CD14-positive monocyte (primary cell): ENCODE results near the gene OBSCN. TPM values are rescaled to one million over a fixed set of nuclear protein-coding genes. Genes with fewer than 3 reads are reported as not detected.

Source experiments
- DNase-seq, 3 donors: peaks; one replicate each; pipeline ENCODE4 v3.0.0-alpha.2; 2011 to 2022
- H2AFZ ChIP-seq: 2 replicates; pipeline ENCODE4 v1.6.0; 2012; ENCODE audit warnings: mild to moderate bottlenecking, low read depth, low read length, inconsistent platforms; ENCODE audit not compliant: insufficient read depth, poor library complexity, severe bottlenecking
- H3K27ac ChIP-seq, 2 donors: 1 replicate in 1 of 2; 2 replicates in 1 of 2; pipeline ENCODE4 v1.5.1; 2012 to 2013; ENCODE audit warnings: low read length in 2 of 2, control low read depth in 1 of 2, inconsistent platforms in 1 of 2, low read depth in 1 of 2, mild to moderate bottlenecking in 1 of 2
- H3K27me3 ChIP-seq, 2 donors: one replicate each; pipeline versions ENCODE4 v1.6.0 to v1.6.1; 2011 to 2013; ENCODE audit warnings: low read length in 2 of 2; ENCODE audit not compliant: control insufficient read depth in 2 of 2, insufficient read depth in 2 of 2
- H3K36me3 ChIP-seq, 2 donors: replicated peaks in 1 of 2; 1 replicate in 1 of 2; 2 replicates in 1 of 2; pipeline versions ENCODE4 v1.5.1 to v1.6.1; 2012 to 2013; ENCODE audit warnings: low read length in 2 of 2, control low read depth in 1 of 2, inconsistent platforms in 1 of 2, mild to moderate bottlenecking in 1 of 2; ENCODE audit not compliant: insufficient read depth in 2 of 2, control insufficient read depth in 1 of 2
- H3K4me1 ChIP-seq, 2 donors: 1 replicate in 1 of 2; 2 replicates in 1 of 2; pipeline versions ENCODE4 v1.5.1 to v1.6.1; 2012 to 2013; ENCODE audit warnings: low read length in 2 of 2, control low read depth in 1 of 2, inconsistent platforms in 1 of 2, mild to moderate bottlenecking in 1 of 2, moderate library complexity in 1 of 2; ENCODE audit not compliant: insufficient read depth in 2 of 2, control insufficient read depth in 1 of 2
- H3K4me2 ChIP-seq: replicated peaks from 2 replicates; pipeline ENCODE3; 2012; ENCODE audit warnings: low read length, moderate library complexity, mild to moderate bottlenecking; ENCODE audit not compliant: poor library complexity, severe bottlenecking; ENCODE audit errors: extremely low read depth
- H3K4me3 ChIP-seq, 3 experiments: fragments of 200-600 bp in 1 of 3; sonication (generic) in 1 of 3; replicated peaks in 1 of 3; 1 replicate in 2 of 3; 2 replicates in 1 of 3; pipeline ENCODE4 v1.5.1; 2011 to 2013; ENCODE audit warnings: low read length in 3 of 3, mild to moderate bottlenecking in 3 of 3, control low read depth in 2 of 3, low read depth in 2 of 3, inconsistent platforms in 1 of 3, moderate library complexity in 1 of 3
- H3K79me2 ChIP-seq: 2 replicates; pipeline ENCODE4 v1.6.0; 2012; ENCODE audit warnings: mild to moderate bottlenecking, control low read depth, inconsistent platforms, low read length, moderate library complexity; ENCODE audit not compliant: insufficient read depth
- H3K9ac ChIP-seq: 2 replicates; pipeline ENCODE4 v1.6.0; 2017; ENCODE audit warnings: low read length, mild to moderate bottlenecking; ENCODE audit not compliant: insufficient read depth, poor library complexity, severe bottlenecking
- H3K9me3 ChIP-seq, 2 donors: replicated peaks in 1 of 2; 1 replicate in 1 of 2; 2 replicates in 1 of 2; pipeline versions ENCODE4 v1.5.1 to v1.6.1; 2012 to 2013; ENCODE audit warnings: low read length in 2 of 2, control low read depth in 1 of 2; ENCODE audit not compliant: control insufficient read depth in 1 of 2, insufficient read depth in 1 of 2
- H4K20me1 ChIP-seq: 2 replicates; pipeline ENCODE4 v1.6.0; 2012; ENCODE audit warnings: mild to moderate bottlenecking, low read length, control low read depth, moderate library complexity; ENCODE audit not compliant: insufficient read depth
- H3K27ac Mint-ChIP-seq, 7 donors: one replicate each; pipeline ENCODE4 v1.8.0; 2020; ENCODE audit warnings: mild to moderate bottlenecking in 7 of 7, mixed read lengths in 7 of 7, moderate library complexity in 6 of 7, inconsistent platforms in 2 of 7
- H3K27me3 Mint-ChIP-seq, 3 donors: one replicate each; pipeline ENCODE4 v1.8.0; 2021 to 2022; ENCODE audit warnings: low read depth in 3 of 3, mild to moderate bottlenecking in 3 of 3, mixed read lengths in 3 of 3, moderate library complexity in 3 of 3, inconsistent platforms in 1 of 3
- H3K36me3 Mint-ChIP-seq, 2 donors: one replicate each; pipeline ENCODE4 v1.8.0; 2020; ENCODE audit warnings: mixed read lengths in 2 of 2, inconsistent platforms in 1 of 2, mild to moderate bottlenecking in 1 of 2
- H3K4me1 Mint-ChIP-seq: one replicate; pipeline ENCODE4 v1.8.0; 2020; ENCODE audit warnings: mild to moderate bottlenecking, mixed read lengths
- H3K4me3 Mint-ChIP-seq, 2 donors: one replicate each; pipeline ENCODE4 v1.8.0; 2020; ENCODE audit warnings: mild to moderate bottlenecking in 2 of 2, mixed read lengths in 2 of 2, moderate library complexity in 1 of 2
- H3K9me3 Mint-ChIP-seq, 7 donors: one replicate each; pipeline ENCODE4 v1.8.0; 2020 to 2022; ENCODE audit warnings: mixed read lengths in 7 of 7, mild to moderate bottlenecking in 6 of 7, moderate library complexity in 6 of 7, inconsistent platforms in 2 of 7
- WGBS: methylation state at CpG from one replicate; pipeline ENCODE4 v1.1.5; 2013; ENCODE audit warnings: missing lambda C conversion rate; ENCODE audit not compliant: insufficient coverage; 5-methylcytosine and 5-hydroxymethylcytosine counted together
- intact Hi-C, 2 donors: fragments of 100-400 bp; cut with micrococcal nuclease; formaldehyde crosslinking; loops; one replicate each; pipeline versions ENCODE4 v1.15.0 to v1.15.1; 2023
- polyA plus RNA-seq, 3 donors: library from polyadenylated mRNA; depleted of rRNA in 1 of 3; unstranded in 2 of 3; stranded (reverse) in 1 of 3; fragments of 300-500 nt in 2 of 3; fragments of >200 nt in 1 of 3; fragmentation: Illumina TruSeq in 2 of 3; gene quantifications; 1 replicate in 2 of 3; 2 replicates in 1 of 3; pipeline ENCODE4 v1.2.3, GENCODE V29; 2012 to 2021
- TF ChIP-seq, protein P1 (sequence below): fragments of 200-600 bp; IDR thresholded peaks from one replicate; pipeline ENCODE4 v1.8.0; 2022; ENCODE audit warnings: antibody characterized with exemption, mild to moderate bottlenecking

OBSCN gene
- polyA plus RNA-seq, 3 donors: 0.57 to 1.5 (median 0.76) TPM

DNA sequence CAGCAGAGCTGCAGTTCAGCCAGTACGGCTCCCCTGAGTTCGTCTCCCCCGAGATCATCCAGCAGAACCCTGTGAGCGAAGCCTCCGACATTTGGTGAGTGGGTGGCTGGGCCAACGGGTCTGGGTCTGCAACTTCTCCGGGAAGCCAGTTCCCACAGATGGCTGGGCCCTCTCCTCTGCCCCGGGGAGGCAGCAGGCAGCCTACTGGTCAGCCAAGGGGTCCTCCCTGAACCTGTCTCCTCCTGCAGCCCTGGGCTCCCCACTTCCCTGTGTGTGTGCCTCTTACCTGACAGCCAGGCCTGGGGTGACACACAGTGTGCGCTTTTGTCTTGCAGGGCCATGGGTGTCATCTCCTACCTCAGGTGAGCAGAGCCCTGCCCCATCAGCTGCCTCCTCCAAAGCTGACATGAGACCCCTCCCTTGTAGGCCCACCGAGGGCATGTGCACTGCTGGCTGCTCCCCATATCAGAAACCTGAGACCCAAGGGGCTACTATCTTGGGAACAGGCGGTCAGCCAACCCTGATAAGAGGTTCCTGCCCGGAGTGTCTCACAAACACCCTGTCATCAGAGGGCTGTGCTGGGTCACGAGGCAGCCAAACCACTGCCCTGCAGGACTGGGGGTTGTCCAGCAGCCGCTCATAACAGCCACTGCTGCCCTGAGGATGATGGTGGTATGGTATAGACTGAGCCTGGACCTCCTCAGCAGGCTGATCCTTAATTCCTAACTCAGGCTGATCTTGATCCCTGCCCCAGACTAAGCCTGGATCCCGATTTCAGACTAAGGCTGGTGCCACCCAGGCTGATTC, 161.2 kb downstream of the OBSCN start:
- Histone ChIP-seq H2AFZ (no peak overlapping the region), H4K20me1 (no peaks in the 10 kb centered on the region), H3K27me3 (no peaks in the 10 kb centered on the region), H3K27ac (no peak overlapping the region), H3K36me3 (no peaks in the 10 kb centered on the region), H3K4me1 (no peaks in the 10 kb centered on the region), H3K79me2 (no peaks in the 10 kb centered on the region), H3K9ac (no peak overlapping the region), H3K4me2 (no peak overlapping the region), H3K9me3 (no peaks in the 10 kb centered on the region), H3K4me3 (no peak overlapping the region)
- TF ChIP-seq, protein P1, sequence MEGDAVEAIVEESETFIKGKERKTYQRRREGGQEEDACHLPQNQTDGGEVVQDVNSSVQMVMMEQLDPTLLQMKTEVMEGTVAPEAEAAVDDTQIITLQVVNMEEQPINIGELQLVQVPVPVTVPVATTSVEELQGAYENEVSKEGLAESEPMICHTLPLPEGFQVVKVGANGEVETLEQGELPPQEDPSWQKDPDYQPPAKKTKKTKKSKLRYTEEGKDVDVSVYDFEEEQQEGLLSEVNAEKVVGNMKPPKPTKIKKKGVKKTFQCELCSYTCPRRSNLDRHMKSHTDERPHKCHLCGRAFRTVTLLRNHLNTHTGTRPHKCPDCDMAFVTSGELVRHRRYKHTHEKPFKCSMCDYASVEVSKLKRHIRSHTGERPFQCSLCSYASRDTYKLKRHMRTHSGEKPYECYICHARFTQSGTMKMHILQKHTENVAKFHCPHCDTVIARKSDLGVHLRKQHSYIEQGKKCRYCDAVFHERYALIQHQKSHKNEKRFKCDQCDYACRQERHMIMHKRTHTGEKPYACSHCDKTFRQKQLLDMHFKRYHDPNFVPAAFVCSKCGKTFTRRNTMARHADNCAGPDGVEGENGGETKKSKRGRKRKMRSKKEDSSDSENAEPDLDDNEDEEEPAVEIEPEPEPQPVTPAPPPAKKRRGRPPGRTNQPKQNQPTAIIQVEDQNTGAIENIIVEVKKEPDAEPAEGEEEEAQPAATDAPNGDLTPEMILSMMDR: no peak
- Mint-ChIP-seq H3K9me3 (no peaks in the 10 kb centered on the region), H3K27me3 (peaks cover 3% of the 10 kb centered on the region in 3 donors), H3K27ac (no peak overlapping the region), H3K4me3 (no peak overlapping the region), H3K4me1 (no peaks in the 10 kb centered on the region), H3K36me3 (no peaks in the 10 kb centered on the region)
- intact Hi-C loops: loop anchor here in 1 of 2 donors (10.0 kb wide), 1 partner anchor 344 kb away; no protein-coding TSS in a partner anchor
- DNase-seq: no peak
- WGBS: 94% methylated on average over 14 of the region's 15 CpGs

DNA sequence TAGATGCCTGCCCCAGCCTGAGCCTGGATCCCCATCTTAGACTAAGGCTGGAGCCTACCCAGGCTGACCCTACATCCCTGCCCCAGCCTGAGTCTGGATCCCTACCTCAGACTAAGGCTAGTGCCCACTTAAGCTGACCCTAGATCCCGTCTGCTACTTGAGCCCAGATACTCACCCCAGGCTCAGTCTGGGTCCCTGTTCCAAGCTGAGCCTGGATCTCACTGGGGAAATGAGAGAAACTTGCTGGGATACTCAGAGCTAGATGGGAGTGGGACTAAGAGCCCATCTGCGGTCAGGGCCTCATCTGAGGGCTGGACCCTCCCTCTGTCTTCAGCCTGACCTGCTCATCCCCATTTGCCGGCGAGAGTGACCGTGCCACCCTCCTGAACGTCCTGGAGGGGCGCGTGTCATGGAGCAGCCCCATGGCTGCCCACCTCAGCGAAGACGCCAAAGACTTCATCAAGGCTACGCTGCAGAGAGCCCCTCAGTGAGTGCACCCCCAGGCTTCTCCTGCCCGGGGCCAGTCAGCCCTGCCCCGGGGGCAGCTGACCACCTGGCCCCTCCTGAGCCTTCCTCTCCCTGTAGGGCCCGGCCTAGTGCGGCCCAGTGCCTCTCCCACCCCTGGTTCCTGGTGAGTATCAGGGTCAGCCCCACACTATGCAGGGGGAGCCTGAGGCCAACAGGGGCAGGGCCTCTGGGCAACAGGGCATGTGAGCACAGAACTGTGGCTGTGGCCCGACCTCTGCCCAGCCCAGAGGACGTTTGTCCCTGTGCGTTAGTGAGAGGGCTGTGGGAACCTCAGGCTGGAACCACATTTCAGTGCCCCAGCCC, 162.0 kb downstream of the OBSCN start:
- 98% methylated on average over 14 of the region's 18 CpGs for WGBS
- DNase-seq: no peak
- H3K9me3 Mint-ChIP-seq: no peaks in the 10 kb centered on the region
- no peak overlapping the region for H2AFZ ChIP-seq
- no peak overlapping the region for H3K4me2 ChIP-seq
- H3K4me1 Mint-ChIP-seq: no peaks in the 10 kb centered on the region
- TF ChIP-seq, protein P1: no peak
- H3K36me3 ChIP-seq: no peaks in the 10 kb centered on the region
- no peaks in the 10 kb centered on the region for H3K4me1 ChIP-seq
- H3K4me3 ChIP-seq: no peak overlapping the region
- no peak overlapping the region for H3K9ac ChIP-seq
- no peak overlapping the region for H3K27ac Mint-ChIP-seq
- no peaks in the 10 kb centered on the region for H4K20me1 ChIP-seq
- H3K79me2 ChIP-seq: no peaks in the 10 kb centered on the region
- H3K27me3 ChIP-seq: no peaks in the 10 kb centered on the region
- intact Hi-C loops: loop anchor here in 1 of 2 donors (10.0 kb wide), 1 partner anchor 345 kb away; no protein-coding TSS in a partner anchor
- H3K27me3 Mint-ChIP-seq: peaks cover 1 to 3% (median 3%) of the 10 kb centered on the region in 3 donors
- H3K9me3 ChIP-seq: no peaks in the 10 kb centered on the region
- H3K4me3 Mint-ChIP-seq: no peak overlapping the region
- no peak overlapping the region for H3K27ac ChIP-seq
- no peaks in the 10 kb centered on the region for H3K36me3 Mint-ChIP-seq
